GM18951 (cell line): ENCODE data around the gene MRPL52.
"Not testable (repeated sequence)": the region's sequence is repeated elsewhere in the genome, so short reads cannot be mapped to it uniquely, and the experiment has no call there.

Experiments
- POLR2A ChIP-seq: IDR thresholded peaks from 4 replicates; pipeline ENCODE4 v1.6.1; 2011; ENCODE audit warnings: mild to moderate bottlenecking; ENCODE audit not compliant: insufficient read length, insufficient read depth; ENCODE audit errors: extremely low read depth
- in situ Hi-C: fragments of 300-500 bp; cut with MboI; formaldehyde crosslinking; loops from one replicate; pipeline ENCODE4 v1.12.0; 2022; ENCODE audit warnings: low sequenced_read_pairs, mixed read lengths, inconsistent platforms; ENCODE audit not compliant: unreplicated experiment

Gene MRPL52

GRCh38 chr14:22829661-22830442, at the start of gene MRPL52:
TSS of gene MRPL52 (plus strand) at chr14:22829887. CDS start at chr14:22829913, 26 bp downstream.
- TF ChIP-seq POLR2A: peak; percentile 82
- in situ Hi-C loops: no loop called here

- no peak for TF ChIP-seq POLR2A
- in situ Hi-C loops: no loop called here
These were observed 49.5 kb upstream of the MRPL52 start for GRCh38 chr14:22780105-22780679.

- in situ Hi-C loops: no loop called here
These were observed 48.8 kb upstream of the MRPL52 start for GRCh38 chr14:22780941-22781300.

GRCh38 chr14:22781301-22781991, 48.2 kb upstream of the MRPL52 start:
- in situ Hi-C loops: no loop called here
- no peak for TF ChIP-seq POLR2A

More at GRCh38 chr14:22780941-22781300, 48.8 kb upstream of the MRPL52 start:
- no peak for TF ChIP-seq POLR2A

GRCh38 chr14:22786685-22787084, 43.0 kb upstream of the MRPL52 start:
- no peak for TF ChIP-seq POLR2A
- in situ Hi-C loops: no loop called here

GRCh38 chr14:22791301-22791700, 38.4 kb upstream of the MRPL52 start:
- TF ChIP-seq POLR2A: no peak
- in situ Hi-C loops: no loop called here

GRCh38 chr14:22792158-22792557, 37.5 kb upstream of the MRPL52 start:
- in situ Hi-C loops: no loop called here
- TF ChIP-seq POLR2A: no peak

GRCh38 chr14:22793550-22793949, 36.1 kb upstream of the MRPL52 start:
- in situ Hi-C loops: not testable (repeated sequence)

GRCh38 chr14:22793976-22794375, 35.7 kb upstream of the MRPL52 start:
- in situ Hi-C loops: no loop called here
- no peak for TF ChIP-seq POLR2A

GRCh38 chr14:22794551-22794951, 35.1 kb upstream of the MRPL52 start:
- in situ Hi-C loops: no loop called here

GRCh38 chr14:22796087-22796707, 33.5 kb upstream of the MRPL52 start:
- in situ Hi-C loops: no loop called here
- TF ChIP-seq POLR2A: peak; percentile 27

More at GRCh38 chr14:22794551-22794951, 35.1 kb upstream of the MRPL52 start:
- TF ChIP-seq POLR2A: peak; percentile 35

- TF ChIP-seq POLR2A: no peak
- in situ Hi-C loops: no loop called here
These were observed 32.4 kb upstream of the MRPL52 start for GRCh38 chr14:22797017-22797917.
